Type B pancreatic cell (in vitro differentiated cells): ENCODE measurements around the gene KIF13A. TPM values are rescaled to one million over a fixed set of nuclear protein-coding genes. Genes with fewer than 3 reads are reported as not detected.
"Not testable (repeated sequence)": the region's sequence is repeated elsewhere in the genome, so short reads cannot be mapped to it uniquely, and the experiment has no call there.

Experiments
- DNase-seq: peaks from one replicate; pipeline ENCODE4 v3.0.0; 2021; ENCODE audit warnings: mixed read lengths; ENCODE audit not compliant: unreplicated experiment; ENCODE audit errors: extremely low spot score
- H3K27ac Mint-ChIP-seq: 2 replicates; pipeline ENCODE4 v1.8.0; 2021; ENCODE audit warnings: mild to moderate bottlenecking, mixed read lengths
- H3K27me3 Mint-ChIP-seq: 2 replicates; pipeline ENCODE4 v1.8.0; 2021; ENCODE audit warnings: mixed read lengths
- H3K36me3 Mint-ChIP-seq: 2 replicates; pipeline ENCODE4 v1.8.0; 2021; ENCODE audit warnings: mixed read lengths
- H3K4me1 Mint-ChIP-seq: one replicate; pipeline ENCODE4 v1.8.0; 2021; ENCODE audit warnings: mixed read lengths; ENCODE audit not compliant: unreplicated experiment
- H3K4me3 Mint-ChIP-seq: 2 replicates; pipeline ENCODE4 v1.8.0; 2021; ENCODE audit warnings: mild to moderate bottlenecking, mixed read lengths
- H3K9me3 Mint-ChIP-seq: 2 replicates; pipeline ENCODE4 v1.8.0; 2021; ENCODE audit warnings: mixed read lengths
- CTCF ChIP-seq: fragments of 200-600 bp; sonication (generic); conservative IDR thresholded peaks from 2 replicates; pipeline ENCODE4 v1.5.0; 2021; ENCODE audit warnings: antibody characterized with exemption, mild to moderate bottlenecking
- total RNA-seq: library from RNA; stranded (reverse); gene quantifications from 2 replicates; pipeline ENCODE4 v1.2.1, GENCODE V29; 2021; ENCODE audit warnings: low replicate concordance

KIF13A gene
- total RNA-seq, 1 donor from 2014 or later = 36.9 TPM

- TF ChIP-seq CTCF = no peak
- peaks cover 3% of the 10 kb centered on the region for H3K4me1 Mint-ChIP-seq
- H3K27me3 Mint-ChIP-seq = no peaks in the 10 kb centered on the region
- no peaks in the 10 kb centered on the region for H3K9me3 Mint-ChIP-seq
- H3K27ac Mint-ChIP-seq = peak overlapping the region; percentile 82
- no peak overlapping the region for H3K4me3 Mint-ChIP-seq
- no peak for DNase-seq
- H3K36me3 Mint-ChIP-seq = peaks cover 28% of the 10 kb centered on the region
Observed at GRCh38 chr6:17845598-17845997, 141.8 kb downstream of the KIF13A start.

GRCh38 chr6:17844967-17845366, 142.5 kb downstream of the KIF13A start:
- peak overlapping the region; percentile 82 for H3K27ac Mint-ChIP-seq
- H3K9me3 Mint-ChIP-seq, DNase-seq, H3K4me3 Mint-ChIP-seq, H3K4me1 Mint-ChIP-seq, H3K27me3 Mint-ChIP-seq: not testable (repeated sequence)
- peaks cover 25% of the 10 kb centered on the region for H3K36me3 Mint-ChIP-seq

- Mint-ChIP-seq H3K27ac (peak overlapping the region; percentile 57), H3K27me3 (no peaks in the 10 kb centered on the region), H3K9me3 (no peaks in the 10 kb centered on the region), H3K4me1 (peaks cover 3% of the 10 kb centered on the region), H3K36me3 (peaks cover 28% of the 10 kb centered on the region), H3K4me3 (no peak overlapping the region)
- no peak for DNase-seq
- TF ChIP-seq CTCF = no peak
Observed at GRCh38 chr6:17842934-17843821, 144.3 kb downstream of the KIF13A start.

- Mint-ChIP-seq H3K4me1 (peaks cover 3% of the 10 kb centered on the region), H3K9me3 (peaks cover under 1% of the 10 kb centered on the region), H3K36me3 (peaks cover 29% of the 10 kb centered on the region), H3K4me3 (no peak overlapping the region), H3K27me3 (no peaks in the 10 kb centered on the region), H3K27ac (no peak overlapping the region)
- no peak for DNase-seq
- TF ChIP-seq CTCF = no peak
Observed at GRCh38 chr6:17842014-17842776, 145.2 kb downstream of the KIF13A start.

- TF ChIP-seq CTCF = no peak
Observed at GRCh38 chr6:17839513-17840223, 147.8 kb downstream of the KIF13A start.

More at GRCh38 chr6:17839513-17840223, 147.8 kb downstream of the KIF13A start:
- H3K4me3 Mint-ChIP-seq = no peak overlapping the region
- no peaks in the 10 kb centered on the region for H3K27me3 Mint-ChIP-seq
- peaks cover 6% of the 10 kb centered on the region for H3K9me3 Mint-ChIP-seq
- H3K27ac Mint-ChIP-seq = no peak overlapping the region
- DNase-seq = no peak
- peaks cover 3% of the 10 kb centered on the region for H3K4me1 Mint-ChIP-seq
- H3K36me3 Mint-ChIP-seq = peaks cover 38% of the 10 kb centered on the region
